Endothelial cell of umbilical vein (primary cell): ENCODE measurements around the gene EYS. TPM values are rescaled to one million over a fixed set of nuclear protein-coding genes. Genes with fewer than 3 reads are reported as not detected.

Experiments
- BruUV-seq: library from RNA; stranded (reverse); fragments of 400-500 nt; replicated peaks from 2 replicates; lab custom pipeline; 2021; lab: Mats Ljungman, UMichigan
- CTCF ChIA-PET: fragments of 300-600, 350-600 bp; sonication (Branson Sonifier 250); formaldehyde crosslinking; loops from one replicate; lab custom pipeline; 2021; ENCODE audit warnings: antibody characterized with exemption, inconsistent platforms; lab: Charles Lee
- POLR2A ChIA-PET: fragments of 300-600, 350-600 bp; sonication (Branson Sonifier 250); formaldehyde crosslinking; loops from one replicate; lab custom pipeline; 2021; ENCODE audit warnings: antibody characterized with exemption, inconsistent platforms; lab: Charles Lee
- DNase-seq: peaks from one replicate; pipeline ENCODE4 v3.0.0-alpha.2; 2011; ENCODE audit warnings: low read depth, low spot score
- FAIRE-seq: peaks from 2 replicates; lab custom pipeline; 2011; peaks lifted over from hg19 to GRCh38; lab: Jason Lieb, UNC
- H2AFZ ChIP-seq: 2 replicates; pipeline ENCODE4 v1.6.0; 2012; ENCODE audit warnings: low read depth, low read length, control low read depth, inconsistent platforms
- H3K27ac ChIP-seq: 2 replicates; pipeline ENCODE4 v1.5.1; 2011; ENCODE audit warnings: low read depth, mild to moderate bottlenecking, control low read depth, low read length, moderate library complexity; ENCODE audit not compliant: insufficient read depth
- H3K27me3 ChIP-seq, 2 experiments: 2 replicates each; pipeline versions ENCODE4 v1.6.0 to v1.6.1; 2011; ENCODE audit warnings: low read length in 2 of 2, mixed read lengths in 1 of 2; ENCODE audit not compliant: control insufficient read depth in 2 of 2, insufficient read depth in 2 of 2
- H3K36me3 ChIP-seq, 2 experiments: 2 replicates in 1 of 2; 3 replicates in 1 of 2; pipeline ENCODE4 v1.5.1; 2011; ENCODE audit warnings: low read length in 2 of 2, mild to moderate bottlenecking in 1 of 2, moderate library complexity in 1 of 2; ENCODE audit not compliant: control insufficient read depth in 2 of 2, insufficient read depth in 2 of 2; ENCODE audit errors: extremely low read depth in 1 of 2
- H3K4me1 ChIP-seq: 3 replicates; pipeline ENCODE4 v1.5.1; 2011; ENCODE audit warnings: mild to moderate bottlenecking, low read length; ENCODE audit not compliant: control insufficient read depth, insufficient read depth; ENCODE audit errors: extremely low read depth
- H3K4me2 ChIP-seq: 2 replicates; pipeline ENCODE4 v1.6.1; 2011; ENCODE audit warnings: low read length, control low read depth, mixed read lengths; ENCODE audit not compliant: insufficient read depth
- H3K4me3 ChIP-seq, 3 experiments: fragments of 200-600 bp in 1 of 3; sonication (generic), shearing (Covaris generic) in 1 of 3; replicated peaks in 1 of 3; 2 replicates each; pipeline ENCODE4 v1.5.1; 2011 to 2016; ENCODE audit warnings: control low read depth in 3 of 3, low read length in 3 of 3, mild to moderate bottlenecking in 2 of 3, inconsistent platforms in 1 of 3, low read depth in 1 of 3, moderate library complexity in 1 of 3; ENCODE audit not compliant: insufficient read depth in 1 of 3
- H3K79me2 ChIP-seq: 2 replicates; pipeline ENCODE4 v1.6.0; 2012; ENCODE audit warnings: low read length, inconsistent platforms; ENCODE audit not compliant: control insufficient read depth, insufficient read depth
- H3K9ac ChIP-seq: replicated peaks from 2 replicates; pipeline ENCODE3; 2011; ENCODE audit warnings: low read length, control low read depth; ENCODE audit not compliant: insufficient read depth; ENCODE audit errors: extremely low read depth
- H3K9me1 ChIP-seq: replicated peaks from 3 replicates; pipeline ENCODE4 v1.6.0; 2011; ENCODE audit warnings: mild to moderate bottlenecking, low read length; ENCODE audit not compliant: control insufficient read depth, insufficient read depth; ENCODE audit errors: extremely low read depth
- H3K9me3 ChIP-seq: replicated peaks from 2 replicates; pipeline ENCODE4 v1.5.1; 2012; ENCODE audit warnings: low read length, inconsistent platforms; ENCODE audit not compliant: control insufficient read depth, insufficient read depth
- H4K20me1 ChIP-seq: replicated peaks from 2 replicates; pipeline ENCODE3; 2011; ENCODE audit warnings: mild to moderate bottlenecking, low read length; ENCODE audit not compliant: control insufficient read depth, insufficient read depth; ENCODE audit errors: extremely low read depth
- EZH2 ChIP-seq: IDR thresholded peaks from 2 replicates; pipeline ENCODE4 v1.6.1; 2012; ENCODE audit warnings: borderline replicate concordance, low read depth, mild to moderate bottlenecking, moderate library complexity, low read length, inconsistent platforms; ENCODE audit not compliant: severe bottlenecking
- FOS ChIP-seq: IDR thresholded peaks from 2 replicates; pipeline ENCODE4 v1.6.1; 2011; ENCODE audit warnings: mild to moderate bottlenecking, low read length, moderate library complexity, borderline replicate concordance; ENCODE audit not compliant: insufficient read depth
- GATA2 ChIP-seq: IDR thresholded peaks from 2 replicates; pipeline ENCODE4 v1.7.0; 2011; ENCODE audit warnings: low read depth, mild to moderate bottlenecking, moderate library complexity, mixed read lengths, low read length; ENCODE audit not compliant: insufficient read length, insufficient read depth
- JUN ChIP-seq: IDR thresholded peaks from 2 replicates; pipeline ENCODE4 v1.6.1; 2011; ENCODE audit warnings: borderline replicate concordance, low read depth; ENCODE audit not compliant: insufficient read length, insufficient read depth
- MYC ChIP-seq: IDR thresholded peaks from one replicate; pipeline ENCODE4 v1.6.1; 2011; ENCODE audit warnings: mild to moderate bottlenecking, low read depth, low read length
- POLR2A ChIP-seq: IDR thresholded peaks from 2 replicates; pipeline ENCODE4 v1.6.1; 2012; ENCODE audit warnings: low read depth, mild to moderate bottlenecking, control low read depth, low read length
- POLR2AphosphoS5 ChIP-seq: IDR thresholded peaks from 2 replicates; pipeline ENCODE4 v1.6.1; 2012; ENCODE audit warnings: low read depth, mild to moderate bottlenecking, control low read depth, low read length, moderate library complexity; ENCODE audit not compliant: insufficient read depth
- dilution Hi-C: fragments of 300-500 bp; cut with MboI; formaldehyde crosslinking; loops from one replicate; pipeline ENCODE4 v1.15.0; 2019; ENCODE audit warnings: low sequenced_read_pairs; ENCODE audit not compliant: extremely low pct_ligation_motif_present
- intact Hi-C: fragments of 100-400 bp; cut with micrococcal nuclease; formaldehyde crosslinking; loops from one replicate; pipeline ENCODE4 v1.10.0; 2022
- polyA plus RNA-seq, 4 experiments: library from polyadenylated mRNA; depleted of rRNA in 3 of 4; stranded (reverse) in 3 of 4; unstranded in 1 of 4; fragments of >200 nt; gene quantifications; 2 replicates each; pipeline versions ENCODE4 v1.2.1 to v1.2.3, GENCODE V29; 2011 to 2012; ENCODE audit warnings: missing spikeins in 1 of 4
- total RNA-seq: library from RNA; stranded (reverse); gene quantifications from 2 replicates; pipeline ENCODE4 v1.2.3, GENCODE V29; 2021
- TF ChIP-seq, protein P1 (sequence below), 2 donors: IDR thresholded peaks; 1 replicate in 1 of 2; 2 replicates in 1 of 2; pipeline ENCODE4 v1.5.1; 2011; ENCODE audit warnings: low read length in 2 of 2, mild to moderate bottlenecking in 2 of 2, moderate library complexity in 2 of 2, control low read depth in 1 of 2, inconsistent platforms in 1 of 2, low read depth in 1 of 2; ENCODE audit not compliant: insufficient read depth in 1 of 2; ENCODE audit errors: extremely low read depth in 1 of 2
- TF ChIP-seq, protein P2 (sequence below): IDR thresholded peaks from 2 replicates; pipeline ENCODE4 v1.6.1; 2011; ENCODE audit not compliant: insufficient read depth, insufficient read length

Gene EYS
- total and polyA plus RNA-seq, 2 donors (not counting 3 experiments of a cell fraction or from before 2014, with no cell fraction given): 0.01 to 0.27 TPM

DNA sequence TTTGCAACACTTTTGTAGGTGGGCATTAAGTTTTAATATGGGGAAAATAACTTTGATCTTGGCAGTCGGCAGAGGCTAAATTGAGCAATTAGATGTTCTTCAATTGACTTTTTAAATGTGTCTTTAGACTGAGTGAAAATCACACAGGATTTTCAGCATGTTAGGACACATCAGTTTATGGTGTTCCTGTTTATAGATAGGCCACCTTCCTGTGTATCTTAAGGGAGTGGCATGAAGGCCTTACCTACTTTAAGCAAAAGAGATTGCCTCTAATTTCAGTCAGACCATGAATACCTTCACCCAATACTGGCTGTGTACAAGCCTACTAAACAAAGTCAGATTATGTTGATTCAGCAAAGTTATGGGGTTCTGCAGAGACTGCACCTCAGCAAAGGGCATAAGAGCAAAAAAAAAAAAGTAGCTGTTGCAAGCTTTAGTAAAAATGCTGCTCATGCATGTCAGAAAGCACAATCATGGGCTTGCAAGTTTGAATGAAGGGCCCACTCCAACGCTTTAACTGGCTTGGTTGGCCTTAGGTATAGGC lies 1223.0 kb downstream of the EYS start:
- no peaks in the 10 kb centered on the region for H3K79me2 ChIP-seq
- POLR2A ChIA-PET: no interaction called here
- dilution Hi-C loops (no loop called here), intact Hi-C loops (no loop called here)
- BruUV-seq: no TSS peak
- no peaks in the 10 kb centered on the region for H4K20me1 ChIP-seq
- no peaks in the 10 kb centered on the region for H3K9me3 ChIP-seq
- no peak overlapping the region for H3K27ac ChIP-seq
- no peak overlapping the region for H3K9ac ChIP-seq
- no peaks in the 10 kb centered on the region for H3K4me1 ChIP-seq
- TF ChIP-seq POLR2AphosphoS5 (no peak), JUN (no peak)
- TF ChIP-seq, protein P1, sequence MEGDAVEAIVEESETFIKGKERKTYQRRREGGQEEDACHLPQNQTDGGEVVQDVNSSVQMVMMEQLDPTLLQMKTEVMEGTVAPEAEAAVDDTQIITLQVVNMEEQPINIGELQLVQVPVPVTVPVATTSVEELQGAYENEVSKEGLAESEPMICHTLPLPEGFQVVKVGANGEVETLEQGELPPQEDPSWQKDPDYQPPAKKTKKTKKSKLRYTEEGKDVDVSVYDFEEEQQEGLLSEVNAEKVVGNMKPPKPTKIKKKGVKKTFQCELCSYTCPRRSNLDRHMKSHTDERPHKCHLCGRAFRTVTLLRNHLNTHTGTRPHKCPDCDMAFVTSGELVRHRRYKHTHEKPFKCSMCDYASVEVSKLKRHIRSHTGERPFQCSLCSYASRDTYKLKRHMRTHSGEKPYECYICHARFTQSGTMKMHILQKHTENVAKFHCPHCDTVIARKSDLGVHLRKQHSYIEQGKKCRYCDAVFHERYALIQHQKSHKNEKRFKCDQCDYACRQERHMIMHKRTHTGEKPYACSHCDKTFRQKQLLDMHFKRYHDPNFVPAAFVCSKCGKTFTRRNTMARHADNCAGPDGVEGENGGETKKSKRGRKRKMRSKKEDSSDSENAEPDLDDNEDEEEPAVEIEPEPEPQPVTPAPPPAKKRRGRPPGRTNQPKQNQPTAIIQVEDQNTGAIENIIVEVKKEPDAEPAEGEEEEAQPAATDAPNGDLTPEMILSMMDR (IDR thresholded peaks at IDR 0.05; ENCODE audit: extremely low read depth in 1 of 2, insufficient read depth in 1 of 2, low read depth in 1 of 2, low read length in 2 of 2): no peak
- CTCF ChIA-PET: interaction anchor here (1.7 kb wide), 1 partner anchor 38 kb away, joined by 4 read pairs; no protein-coding TSS in a partner anchor
- H2AFZ ChIP-seq: no peak overlapping the region
- DNase-seq: no peak
- no peak overlapping the region for H3K4me3 ChIP-seq
- no peak for FAIRE-seq
- no peaks in the 10 kb centered on the region for H3K27me3 ChIP-seq
- H3K4me2 ChIP-seq: no peak overlapping the region
- no peaks in the 10 kb centered on the region for H3K9me1 ChIP-seq
- no peaks in the 10 kb centered on the region for H3K36me3 ChIP-seq

GRCh38 chr6:64482631-64483030 lies 1224.4 kb downstream of the EYS start:
- CTCF ChIA-PET: interaction anchor here (1.4 to 1.7 kb wide), 2 partner anchors 8 to 10 kb away, joined by 4 read pairs; no protein-coding TSS in a partner anchor
- no peaks in the 10 kb centered on the region for H3K4me1 ChIP-seq
- no peaks in the 10 kb centered on the region for H4K20me1 ChIP-seq
- no peaks in the 10 kb centered on the region for H3K9me3 ChIP-seq
- DNase-seq: no peak
- TF ChIP-seq, protein P1 (IDR thresholded peaks at IDR 0.05; ENCODE audit: extremely low read depth in 1 of 2, insufficient read depth in 1 of 2, low read depth in 1 of 2, low read length in 2 of 2): no peak
- TF ChIP-seq, protein P2, sequence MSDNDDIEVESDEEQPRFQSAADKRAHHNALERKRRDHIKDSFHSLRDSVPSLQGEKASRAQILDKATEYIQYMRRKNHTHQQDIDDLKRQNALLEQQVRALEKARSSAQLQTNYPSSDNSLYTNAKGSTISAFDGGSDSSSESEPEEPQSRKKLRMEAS: no peak
- no peak for TF ChIP-seq GATA2
- TF ChIP-seq EZH2: no peak
- no peak for TF ChIP-seq JUN
- TF ChIP-seq POLR2AphosphoS5: no peak
- no peak for TF ChIP-seq MYC
- no peak for TF ChIP-seq FOS
- no peak for TF ChIP-seq POLR2A
- intact Hi-C loops (no loop called here), dilution Hi-C loops (no loop called here)
- H3K4me2 ChIP-seq: no peak overlapping the region
- no peak overlapping the region for H3K27ac ChIP-seq
- H3K27me3 ChIP-seq: no peaks in the 10 kb centered on the region
- BruUV-seq: no TSS peak
- POLR2A ChIA-PET: no interaction called here
- no peaks in the 10 kb centered on the region for H3K36me3 ChIP-seq
- no peak overlapping the region for H3K4me3 ChIP-seq
- H3K9me1 ChIP-seq: no peaks in the 10 kb centered on the region
- no peak overlapping the region for H2AFZ ChIP-seq
- H3K9ac ChIP-seq: no peak overlapping the region
- no peak for FAIRE-seq
- no peaks in the 10 kb centered on the region for H3K79me2 ChIP-seq
